ENCODE measurements around the gene VIT. TPM values are rescaled to one million over a fixed set of nuclear protein-coding genes. Genes with fewer than 3 reads are reported as not detected.

The VIT gene
- total and polyA plus RNA-seq, 2 experiments from 2014 or later, result 0.22 to 0.31 TPM

DNA sequence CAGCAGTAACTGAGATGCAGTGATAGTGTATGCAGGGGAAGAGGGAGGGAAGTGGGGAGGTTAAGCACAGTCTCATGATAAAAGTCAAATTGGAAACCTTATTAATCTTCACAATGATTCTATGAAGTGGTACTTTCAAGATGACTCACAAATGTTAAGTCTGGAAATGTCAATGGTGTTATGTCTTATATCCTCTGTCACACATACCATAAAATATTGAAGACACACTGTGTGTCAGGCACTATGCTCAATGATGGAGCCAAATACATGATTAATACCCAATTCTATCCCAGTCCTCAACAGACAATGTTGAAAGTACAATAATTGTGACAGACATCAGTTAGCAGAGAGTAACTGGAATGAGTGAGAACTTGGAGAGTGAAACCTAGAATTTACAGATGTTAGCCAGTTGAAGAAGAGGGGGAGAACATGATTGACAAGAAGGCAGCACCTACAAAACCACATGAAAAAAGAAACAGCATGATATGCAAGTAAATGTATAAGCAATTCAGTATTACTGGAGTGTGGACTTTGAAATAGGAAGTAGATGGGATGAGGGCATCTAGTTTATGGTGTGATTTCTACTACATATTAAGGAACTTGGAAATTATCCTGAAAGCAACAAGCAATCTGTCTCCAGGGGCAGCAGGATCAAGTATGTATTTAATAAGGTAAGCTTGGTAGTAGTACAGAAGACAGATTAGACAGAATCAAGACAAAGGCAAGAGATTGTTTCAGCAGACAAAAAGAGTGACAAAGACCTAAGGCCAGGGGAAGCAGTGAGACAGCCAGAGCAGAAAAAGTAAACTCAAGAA, 162.3 kb downstream of the VIT start:
- Histone ChIP-seq H3K27ac (no peak overlapping the region), H3K4me1 (ENCODE audit: insufficient read depth) (no peaks in the 10 kb centered on the region), H2AFZ (no peak overlapping the region), H3K4me2 (ENCODE audit: unreplicated experiment) (no peak overlapping the region), H3K9me2 (ENCODE audit: insufficient read depth) (no peaks in the 10 kb centered on the region), H3K9me3 (ENCODE audit: low read depth) (no peaks in the 10 kb centered on the region), H3K36me3 (ENCODE audit: low read depth) (peaks cover 26% of the 10 kb centered on the region), H3K27me3 (replicated peaks; ENCODE audit: insufficient read depth) (no peaks in the 10 kb centered on the region), H4K20me1 (ENCODE audit: insufficient read depth) (no peaks in the 10 kb centered on the region), H3K79me2 (ENCODE audit: insufficient read depth) (no peaks in the 10 kb centered on the region), H3K9ac (no peak overlapping the region), H3F3A (ENCODE audit: insufficient read depth) (no peaks in the 10 kb centered on the region), H3K4me3 (no peak overlapping the region)
- in situ Hi-C loops (cut with MboI), result no loop called here
- TF ChIP-seq EZH2 (IDR thresholded peaks at IDR 0.05; ENCODE audit: insufficient read depth, poor library complexity, severe bottlenecking) (no peak), EZH2phosphoT487 (IDR thresholded peaks at IDR 0.05; ENCODE audit: insufficient read depth, low read depth) (no peak)
- no peak for DNase-seq

DNA sequence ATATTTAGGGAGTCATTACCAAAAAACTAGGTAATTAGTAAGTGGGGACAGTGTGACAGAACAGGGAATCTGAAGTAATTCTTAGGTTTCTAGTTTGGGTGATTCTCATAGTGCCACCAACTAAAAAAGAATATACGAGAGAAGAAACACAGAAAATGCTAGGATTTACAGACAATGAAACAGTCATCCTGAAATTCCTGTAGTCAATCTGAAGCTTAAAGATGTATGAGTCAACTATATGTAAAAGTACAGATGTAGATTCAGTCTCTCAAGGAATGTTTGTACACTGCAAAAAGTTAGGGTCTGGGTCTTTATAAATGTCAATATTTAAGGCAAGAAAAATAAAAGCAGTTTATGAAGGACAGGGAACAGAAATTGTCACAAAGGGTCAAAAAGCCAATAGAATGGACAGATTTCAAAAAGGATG, 162.9 kb downstream of the VIT start:
- no peak overlapping the region for H3K4me3 ChIP-seq
- in situ Hi-C loops (cut with MboI), result no loop called here
- no peaks in the 10 kb centered on the region for H3K9me2 ChIP-seq (ENCODE audit: insufficient read depth)
- WGBS, 2 experiments (ENCODE audit: low coverage in 1 of 2, low lambda C conversion rate in 2 of 2, missing lambda C conversion rate in 2 of 2), result 96 to 97% methylated on average over 1 of the region's 1 CpG
- no peak overlapping the region for H3K4me2 ChIP-seq (ENCODE audit: unreplicated experiment)
- no peaks in the 10 kb centered on the region for H3F3A ChIP-seq (ENCODE audit: insufficient read depth)
- no peaks in the 10 kb centered on the region for H3K4me1 ChIP-seq (ENCODE audit: insufficient read depth)
- no peak overlapping the region for H3K27ac ChIP-seq
- H3K79me2 ChIP-seq (ENCODE audit: insufficient read depth), result no peaks in the 10 kb centered on the region
- H2AFZ ChIP-seq, result no peak overlapping the region
- H3K27me3 ChIP-seq (replicated peaks; ENCODE audit: insufficient read depth), result no peaks in the 10 kb centered on the region
- H3K9me3 ChIP-seq (ENCODE audit: low read depth), result no peaks in the 10 kb centered on the region
- DNase-seq, result no peak
- TF ChIP-seq EZH2 (IDR thresholded peaks at IDR 0.05; ENCODE audit: insufficient read depth, poor library complexity, severe bottlenecking), result no peak
- no peak for TF ChIP-seq EZH2phosphoT487 (IDR thresholded peaks at IDR 0.05; ENCODE audit: insufficient read depth, low read depth)
- peaks cover 32% of the 10 kb centered on the region for H3K36me3 ChIP-seq (ENCODE audit: low read depth)
- H3K9ac ChIP-seq, result no peak overlapping the region
- no peaks in the 10 kb centered on the region for H4K20me1 ChIP-seq (ENCODE audit: insufficient read depth)

DNA sequence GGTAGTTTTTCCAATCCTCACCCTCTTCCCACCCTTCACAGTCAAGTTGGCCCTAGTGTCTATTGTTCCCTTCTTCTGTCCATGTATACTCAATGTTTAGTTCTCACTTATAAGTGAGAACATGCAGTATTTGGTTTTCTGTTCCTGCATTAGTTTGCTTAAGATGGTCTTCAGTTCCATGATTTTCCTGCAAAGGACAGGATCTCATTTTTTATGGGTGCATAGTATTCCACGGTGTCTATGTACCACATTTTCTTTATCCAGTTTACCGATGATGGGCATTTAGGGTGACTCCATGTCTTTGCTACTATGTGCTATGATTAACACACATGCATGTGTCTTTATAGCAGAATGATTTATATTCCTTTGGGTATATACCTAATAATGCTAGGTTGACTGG, 165.4 kb downstream of the VIT start:
- no peak overlapping the region for H3K4me3 ChIP-seq
- no peaks in the 10 kb centered on the region for H3F3A ChIP-seq (ENCODE audit: insufficient read depth)
- no peaks in the 10 kb centered on the region for H3K79me2 ChIP-seq (ENCODE audit: insufficient read depth)
- H3K9me3 ChIP-seq (ENCODE audit: low read depth), result no peaks in the 10 kb centered on the region
- peaks cover 43% of the 10 kb centered on the region for H3K36me3 ChIP-seq (ENCODE audit: low read depth)
- H3K27me3 ChIP-seq (replicated peaks; ENCODE audit: insufficient read depth), result no peaks in the 10 kb centered on the region
- WGBS, 2 experiments (ENCODE audit: low coverage in 1 of 2, low lambda C conversion rate in 2 of 2, missing lambda C conversion rate in 2 of 2), result 97% methylated on average over 2 of the region's 2 CpGs
- no peak overlapping the region for H3K9ac ChIP-seq
- in situ Hi-C loops (cut with MboI), result no loop called here
- H2AFZ ChIP-seq, result no peak overlapping the region
- TF ChIP-seq EZH2 (IDR thresholded peaks at IDR 0.05; ENCODE audit: insufficient read depth, poor library complexity, severe bottlenecking) (no peak), EZH2phosphoT487 (IDR thresholded peaks at IDR 0.05; ENCODE audit: insufficient read depth, low read depth) (no peak)
- H4K20me1 ChIP-seq (ENCODE audit: insufficient read depth), result no peaks in the 10 kb centered on the region
- no peak overlapping the region for H3K4me2 ChIP-seq (ENCODE audit: unreplicated experiment)
- no peaks in the 10 kb centered on the region for H3K4me1 ChIP-seq (ENCODE audit: insufficient read depth)
- H3K27ac ChIP-seq, result no peak overlapping the region
- H3K9me2 ChIP-seq (ENCODE audit: insufficient read depth), result no peaks in the 10 kb centered on the region
- DNase-seq, result no peak

Other genes starting within 250 kb of the VIT start
- 86.2 and 93.2 TPM in 2 replicates for gene FEZ2, start 98.5 kb upstream of the VIT start, total RNA-seq (2014; rRNA removed; shearing (Covaris generic))
- 48.8 and 50.5 TPM in 2 replicates for gene FEZ2, start 98.5 kb upstream of the VIT start, polyA plus RNA-seq (2016; fragmentation: Nextera tagmentation; extraction: Ambion mirVana)

Data from GM23248 (cell line).